AG04450 (cell line): ENCODE measurements around the gene ISX. TPM values are rescaled to one million over a fixed set of nuclear protein-coding genes. Genes with fewer than 3 reads are reported as not detected.
"Not testable (repeated sequence)": the region's sequence is repeated elsewhere in the genome, so short reads cannot be mapped to it uniquely, and the experiment has no call there.

Experiments
- CTCF ChIA-PET: fragments of 300-600, 350-600 bp; formaldehyde crosslinking; extraction: SDS; loops from one replicate; lab custom pipeline; 2022; ENCODE audit warnings: antibody characterized with exemption, inconsistent platforms; lab: Charles Lee
- POLR2A ChIA-PET: fragments of 350-600 bp; formaldehyde crosslinking; extraction: SDS; loops from one replicate; lab custom pipeline; 2021; ENCODE audit warnings: antibody characterized with exemption, inconsistent platforms; lab: Yijun Ruan, JAX
- DNase-seq: peaks from one replicate; pipeline ENCODE4 v3.0.0-alpha.2; 2011; ENCODE audit warnings: low read depth, low spot score
- H3K27ac ChIP-seq: one replicate; pipeline ENCODE4 v1.5.1; 2012; ENCODE audit warnings: low read depth, low read length, control low read depth
- H3K27me3 ChIP-seq: one replicate; pipeline ENCODE4 v1.6.0; 2012; ENCODE audit warnings: low read length; ENCODE audit not compliant: control insufficient read depth, insufficient read depth
- H3K4me3 ChIP-seq: 2 replicates; pipeline ENCODE4 v1.5.1; 2011; ENCODE audit warnings: mild to moderate bottlenecking, low read depth, low read length, control low read depth
- H3K9me3 ChIP-seq: 2 replicates; pipeline ENCODE4 v1.5.1; 2012; ENCODE audit warnings: low read length; ENCODE audit not compliant: control insufficient read depth, insufficient read depth
- polyA plus RNA-seq: library from polyadenylated mRNA; depleted of rRNA; stranded (reverse); fragments of >200 nt; gene quantifications from 2 replicates; pipeline ENCODE4 v1.2.3, GENCODE V29; 2011
- TF ChIP-seq, protein P1 (sequence below): IDR thresholded peaks from 2 replicates; pipeline ENCODE4 v1.5.1; 2011; ENCODE audit warnings: low read depth, low read length, control low read depth, inconsistent platforms

Gene ISX
- polyA plus RNA-seq, 1 experiment, result not detected

DNA sequence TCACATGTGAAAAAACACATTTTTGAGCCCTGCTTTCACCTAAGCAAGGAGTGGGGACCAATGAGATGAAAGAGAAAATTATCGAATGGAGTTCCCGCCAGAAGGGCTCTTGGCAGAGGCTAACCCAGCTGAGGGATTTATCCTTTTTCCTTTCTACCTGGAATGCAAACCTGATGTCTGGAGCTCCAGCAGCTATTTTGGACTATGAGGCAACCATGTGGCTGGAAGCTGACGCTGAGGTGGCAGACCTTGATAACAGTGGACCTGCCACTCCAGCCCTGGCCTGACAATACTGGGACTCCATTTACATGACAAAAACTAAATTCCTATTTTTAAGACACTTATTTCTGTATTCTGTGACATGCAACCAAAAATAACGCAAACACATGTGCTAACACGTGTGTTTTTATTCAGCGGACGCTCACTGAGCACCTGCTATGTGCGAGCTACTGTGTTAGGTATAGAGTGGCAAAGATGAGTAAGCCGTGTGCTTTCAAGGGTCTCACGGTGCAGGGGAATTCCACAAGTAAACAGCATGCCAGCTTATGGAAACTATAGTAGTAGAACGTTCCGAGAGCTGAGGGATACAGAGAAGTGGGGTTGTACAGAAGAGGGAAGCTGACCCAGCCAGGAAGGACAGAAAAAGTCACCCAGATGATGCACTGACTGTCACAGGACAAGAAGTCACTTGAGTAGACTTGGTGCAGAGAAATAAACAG is 19.1 kb upstream of the ISX start:
- Histone ChIP-seq H3K27ac (no peak overlapping the region), H3K4me3 (no peak overlapping the region), H3K27me3 (no peaks in the 10 kb centered on the region), H3K9me3 (peaks cover 18% of the 10 kb centered on the region; the same call in 1 of the 2 replicates)
- ChIA-PET CTCF (no interaction called here), POLR2A (no interaction called here)
- TF ChIP-seq, protein P1, sequence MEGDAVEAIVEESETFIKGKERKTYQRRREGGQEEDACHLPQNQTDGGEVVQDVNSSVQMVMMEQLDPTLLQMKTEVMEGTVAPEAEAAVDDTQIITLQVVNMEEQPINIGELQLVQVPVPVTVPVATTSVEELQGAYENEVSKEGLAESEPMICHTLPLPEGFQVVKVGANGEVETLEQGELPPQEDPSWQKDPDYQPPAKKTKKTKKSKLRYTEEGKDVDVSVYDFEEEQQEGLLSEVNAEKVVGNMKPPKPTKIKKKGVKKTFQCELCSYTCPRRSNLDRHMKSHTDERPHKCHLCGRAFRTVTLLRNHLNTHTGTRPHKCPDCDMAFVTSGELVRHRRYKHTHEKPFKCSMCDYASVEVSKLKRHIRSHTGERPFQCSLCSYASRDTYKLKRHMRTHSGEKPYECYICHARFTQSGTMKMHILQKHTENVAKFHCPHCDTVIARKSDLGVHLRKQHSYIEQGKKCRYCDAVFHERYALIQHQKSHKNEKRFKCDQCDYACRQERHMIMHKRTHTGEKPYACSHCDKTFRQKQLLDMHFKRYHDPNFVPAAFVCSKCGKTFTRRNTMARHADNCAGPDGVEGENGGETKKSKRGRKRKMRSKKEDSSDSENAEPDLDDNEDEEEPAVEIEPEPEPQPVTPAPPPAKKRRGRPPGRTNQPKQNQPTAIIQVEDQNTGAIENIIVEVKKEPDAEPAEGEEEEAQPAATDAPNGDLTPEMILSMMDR, result no peak
- DNase-seq, result no peak

DNA sequence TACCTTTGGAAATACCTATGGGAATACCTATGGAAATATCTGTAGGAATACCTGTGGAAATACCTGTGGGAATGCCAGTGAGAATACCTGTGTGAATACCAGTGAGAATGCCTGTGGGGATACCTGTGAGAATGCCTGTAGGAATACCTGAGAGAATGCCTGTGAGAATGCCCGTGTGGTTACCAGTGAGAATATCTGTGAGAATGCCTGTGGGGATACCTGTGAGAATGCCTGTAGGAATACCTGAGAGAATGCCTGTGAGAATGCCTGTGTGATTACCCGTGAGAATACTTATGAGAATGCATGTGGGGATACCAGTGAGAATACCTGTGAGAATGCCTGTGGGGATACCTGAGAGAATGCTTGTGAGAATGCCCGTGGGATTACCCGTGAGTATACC is 15.9 kb upstream of the ISX start:
- H3K27me3 ChIP-seq, H3K27ac ChIP-seq, CTCF ChIA-PET, DNase-seq, H3K4me3 ChIP-seq, H3K9me3 ChIP-seq, POLR2A ChIA-PET: not testable (repeated sequence)

DNA sequence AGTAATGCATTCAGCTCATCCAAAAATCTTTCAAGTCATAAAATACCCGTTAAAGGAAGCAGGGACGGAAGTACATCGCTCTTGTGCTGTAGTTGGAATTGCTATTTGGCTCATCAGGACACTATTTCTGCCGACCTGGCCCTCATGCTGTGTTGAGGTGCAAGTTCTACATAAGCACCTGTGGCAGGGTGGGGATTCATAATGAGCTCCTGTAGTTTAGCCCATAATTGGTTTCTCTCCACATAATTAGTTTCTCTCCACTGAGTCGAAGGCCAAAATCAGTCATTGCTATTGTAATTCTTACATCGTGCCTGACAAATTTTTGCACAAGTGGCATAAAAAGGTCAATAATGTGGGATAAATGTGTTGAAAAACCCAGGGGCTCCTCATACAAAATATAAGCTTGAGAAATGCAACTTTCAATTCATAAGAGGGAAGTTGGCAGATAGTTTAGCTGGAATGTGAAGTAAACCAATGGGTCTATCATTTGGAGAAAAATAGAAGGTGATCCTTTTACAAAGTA is 14.9 kb upstream of the ISX start:
- CTCF ChIA-PET, result no interaction called here

DNA sequence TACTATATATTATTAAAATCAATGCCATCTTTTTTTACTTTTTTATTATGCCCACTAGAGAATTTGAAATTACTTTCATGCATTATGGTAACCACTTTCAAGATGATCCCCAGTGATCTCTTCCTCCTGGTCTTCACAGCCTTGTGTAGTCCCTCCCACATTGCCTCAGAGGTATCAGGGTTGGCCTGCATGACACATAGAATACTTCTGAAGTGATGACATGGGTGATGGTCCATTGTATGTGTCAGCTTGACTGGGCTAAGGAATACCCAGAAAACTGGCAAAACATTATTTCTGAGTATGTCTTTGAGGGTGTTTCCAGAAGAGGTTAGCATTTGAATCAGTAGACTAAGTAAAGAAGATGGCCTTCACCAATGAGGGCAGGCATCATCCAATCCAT is 14.2 kb upstream of the ISX start:
- ChIA-PET POLR2A (no interaction called here), CTCF (no interaction called here)
- no peak for DNase-seq
- no peak overlapping the region for H3K4me3 ChIP-seq
- H3K9me3 ChIP-seq, result peaks cover 5% of the 10 kb centered on the region; the same call in 1 of the 2 replicates
- TF ChIP-seq, protein P1, result no peak
- no peak overlapping the region for H3K27ac ChIP-seq
- H3K27me3 ChIP-seq, result no peaks in the 10 kb centered on the region

More for the DNA sequence above, 14.9 kb upstream of the ISX start:
- H3K27me3 ChIP-seq, result no peaks in the 10 kb centered on the region
- no peak overlapping the region for H3K27ac ChIP-seq
- TF ChIP-seq, protein P1, result no peak
- H3K9me3 ChIP-seq, result peaks cover 5% of the 10 kb centered on the region; the same call in 1 of the 2 replicates
- POLR2A ChIA-PET, result no interaction called here
- no peak for DNase-seq
- H3K4me3 ChIP-seq, result no peak overlapping the region

DNA sequence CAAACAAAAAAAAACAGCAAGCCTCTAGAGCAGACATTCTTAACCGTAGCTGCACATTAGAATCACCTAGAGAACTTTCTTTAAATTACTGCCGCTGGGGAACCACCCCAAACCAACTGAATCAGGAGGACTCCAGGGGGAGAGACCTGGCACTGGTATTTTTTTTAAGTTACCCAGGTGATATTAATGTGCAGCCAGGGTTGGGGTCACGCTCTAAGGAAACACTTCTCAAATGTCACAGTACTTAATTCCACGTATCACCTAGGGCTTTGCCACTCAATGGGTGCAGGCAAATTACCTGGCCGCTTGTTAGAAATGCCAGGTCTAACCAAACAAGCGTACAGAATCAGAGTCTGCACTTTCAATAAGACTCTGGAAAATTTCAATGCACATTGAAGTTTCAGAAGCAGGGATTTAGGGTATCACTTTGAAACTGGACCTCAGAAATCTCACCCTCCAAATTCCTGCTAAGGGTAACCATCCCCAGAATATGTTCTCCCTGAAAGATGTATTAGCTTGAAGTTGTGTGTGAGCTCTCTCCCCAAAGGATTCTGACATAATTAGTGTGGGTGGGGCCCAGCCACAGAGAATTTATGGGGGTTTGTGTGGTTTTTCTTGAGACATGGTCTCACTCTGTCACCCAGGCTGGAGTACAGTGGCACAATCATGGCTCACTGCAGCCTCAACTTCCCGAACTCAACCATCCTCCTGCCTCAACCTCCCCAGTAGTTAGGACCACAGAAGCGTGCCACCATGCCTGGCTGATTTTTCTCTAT is 12.7 kb upstream of the ISX start:
- CTCF ChIA-PET, result no interaction called here
- no peak for DNase-seq
- POLR2A ChIA-PET, result no interaction called here
- Histone ChIP-seq H3K27ac (no peak overlapping the region), H3K9me3 (peaks cover 11% of the 10 kb centered on the region), H3K4me3 (no peak overlapping the region), H3K27me3 (no peaks in the 10 kb centered on the region)
- TF ChIP-seq, protein P1, result no peak
